ENCODE measurements around the gene BIN1.

The BIN1 gene

GRCh38 chr2:127076924-127077323 is 30.0 kb downstream of the BIN1 start:
- in situ Hi-C loops (cut with MboI; ENCODE audit: low sequenced_read_pairs), result no loop called here

- in situ Hi-C loops (cut with MboI; ENCODE audit: low sequenced_read_pairs), result no loop called here
Observed at GRCh38 chr2:127076290-127076689, 30.7 kb downstream of the BIN1 start.

GRCh38 chr2:127075821-127076220 is 31.1 kb downstream of the BIN1 start:
- in situ Hi-C loops (cut with MboI; ENCODE audit: low sequenced_read_pairs), result no loop called here

- in situ Hi-C loops (cut with MboI; ENCODE audit: low sequenced_read_pairs), result no loop called here
Observed at GRCh38 chr2:127074936-127075335, 32.0 kb downstream of the BIN1 start.

- in situ Hi-C loops (cut with MboI; ENCODE audit: low sequenced_read_pairs), result no loop called here
Observed at GRCh38 chr2:127074358-127074757, 32.6 kb downstream of the BIN1 start.

- in situ Hi-C loops (cut with MboI; ENCODE audit: low sequenced_read_pairs), result no loop called here
Observed at GRCh38 chr2:127072970-127073369, 34.0 kb downstream of the BIN1 start.

- in situ Hi-C loops (cut with MboI; ENCODE audit: low sequenced_read_pairs), result no loop called here
Observed at GRCh38 chr2:127072396-127072795, 34.6 kb downstream of the BIN1 start.

- in situ Hi-C loops (cut with MboI; ENCODE audit: low sequenced_read_pairs), result no loop called here
Observed at GRCh38 chr2:127071901-127072328, 35.0 kb downstream of the BIN1 start.

GRCh38 chr2:127070221-127070620 is 36.7 kb downstream of the BIN1 start:
- in situ Hi-C loops (cut with MboI; ENCODE audit: low sequenced_read_pairs), result no loop called here

GRCh38 chr2:127069536-127069935 is 37.4 kb downstream of the BIN1 start:
- in situ Hi-C loops (cut with MboI; ENCODE audit: low sequenced_read_pairs), result no loop called here

- in situ Hi-C loops (cut with MboI; ENCODE audit: low sequenced_read_pairs), result no loop called here
Observed at GRCh38 chr2:127069003-127069402, 38.0 kb downstream of the BIN1 start.

- in situ Hi-C loops (cut with MboI; ENCODE audit: low sequenced_read_pairs), result no loop called here
Observed at GRCh38 chr2:127068351-127068741, 38.6 kb downstream of the BIN1 start.

- in situ Hi-C loops (cut with MboI; ENCODE audit: low sequenced_read_pairs), result no loop called here
Observed at GRCh38 chr2:127067620-127068350, 39.2 kb downstream of the BIN1 start.

- in situ Hi-C loops (cut with MboI; ENCODE audit: low sequenced_read_pairs), result no loop called here
Observed at GRCh38 chr2:127066942-127067341, 40.0 kb downstream of the BIN1 start.

- in situ Hi-C loops (cut with MboI; ENCODE audit: low sequenced_read_pairs), result no loop called here
Observed at GRCh38 chr2:127065940-127066318, 41.0 kb downstream of the BIN1 start.

- in situ Hi-C loops (cut with MboI; ENCODE audit: low sequenced_read_pairs), result no loop called here
Observed at GRCh38 chr2:127065299-127065939, 41.5 kb downstream of the BIN1 start.

GRCh38 chr2:127064642-127065250 is 42.2 kb downstream of the BIN1 start:
- in situ Hi-C loops (cut with MboI; ENCODE audit: low sequenced_read_pairs), result no loop called here

- in situ Hi-C loops (cut with MboI; ENCODE audit: low sequenced_read_pairs), result no loop called here
Observed at GRCh38 chr2:127063701-127064590, 43.0 kb downstream of the BIN1 start.

- in situ Hi-C loops (cut with MboI; ENCODE audit: low sequenced_read_pairs), result no loop called here
Observed at GRCh38 chr2:127061375-127062273, 45.3 kb downstream of the BIN1 start.

GRCh38 chr2:127060264-127060945 is 46.5 kb downstream of the BIN1 start:
- in situ Hi-C loops (cut with MboI; ENCODE audit: low sequenced_read_pairs), result no loop called here

Data from HL-60/S4 (cell line).